HCT116 (cell line): ENCODE data around the gene TYMS.

ENCODE experiments used
- ELF1 ChIP-seq: IDR thresholded peaks from 2 replicates; pipeline ENCODE4 v1.6.1; 2012; ENCODE audit warnings: low read depth, borderline replicate concordance
- EZH2 ChIP-seq: fragments of 200-600 bp; sonication (generic); IDR thresholded peaks from 2 replicates; pipeline ENCODE4 v1.6.1; 2017; ENCODE audit warnings: antibody characterized with exemption, mixed run types
- JUND ChIP-seq: IDR thresholded peaks from 2 replicates; pipeline ENCODE4 v1.6.1; 2012
- POLR2AphosphoS5 ChIP-seq: IDR thresholded peaks from 2 replicates; pipeline ENCODE4 v1.6.1; 2011; ENCODE audit warnings: mild to moderate bottlenecking, low read depth, low read length, moderate library complexity
- TCF7L2 ChIP-seq: IDR thresholded peaks from 2 replicates; pipeline ENCODE4 v1.7.0; 2011; ENCODE audit warnings: borderline replicate concordance, inconsistent platforms; ENCODE audit not compliant: insufficient read depth, insufficient read length; ENCODE audit errors: extremely low read depth
- ZFX ChIP-seq: fragments of 450-650 bp; IDR thresholded peaks from 2 replicates; pipeline ENCODE4 v1.6.1; 2017
- TF ChIP-seq, protein P1 (sequence below): IDR thresholded peaks from 2 replicates; pipeline ENCODE4 v1.6.1; 2012
- TF ChIP-seq, protein P2 (sequence below), 3 experiments: fragments of 200-600 bp in 1 of 3; sonication (generic) in 1 of 3; IDR thresholded peaks in 2 of 3; conservative IDR thresholded peaks in 1 of 3; 2 replicates each; pipeline ENCODE4 v1.5.1; 2012 to 2017; ENCODE audit warnings: low read depth in 2 of 3, low read length in 2 of 3, antibody characterized with exemption in 1 of 3, borderline replicate concordance in 1 of 3, control low read depth in 1 of 3, mild to moderate bottlenecking in 1 of 3, mixed read lengths in 1 of 3, mixed run types in 1 of 3, moderate library complexity in 1 of 3; ENCODE audit not compliant: insufficient read depth in 1 of 3
- TF ChIP-seq, protein P3 (sequence below): IDR thresholded peaks from 2 replicates; pipeline ENCODE4 v1.6.1; 2012

DNA sequence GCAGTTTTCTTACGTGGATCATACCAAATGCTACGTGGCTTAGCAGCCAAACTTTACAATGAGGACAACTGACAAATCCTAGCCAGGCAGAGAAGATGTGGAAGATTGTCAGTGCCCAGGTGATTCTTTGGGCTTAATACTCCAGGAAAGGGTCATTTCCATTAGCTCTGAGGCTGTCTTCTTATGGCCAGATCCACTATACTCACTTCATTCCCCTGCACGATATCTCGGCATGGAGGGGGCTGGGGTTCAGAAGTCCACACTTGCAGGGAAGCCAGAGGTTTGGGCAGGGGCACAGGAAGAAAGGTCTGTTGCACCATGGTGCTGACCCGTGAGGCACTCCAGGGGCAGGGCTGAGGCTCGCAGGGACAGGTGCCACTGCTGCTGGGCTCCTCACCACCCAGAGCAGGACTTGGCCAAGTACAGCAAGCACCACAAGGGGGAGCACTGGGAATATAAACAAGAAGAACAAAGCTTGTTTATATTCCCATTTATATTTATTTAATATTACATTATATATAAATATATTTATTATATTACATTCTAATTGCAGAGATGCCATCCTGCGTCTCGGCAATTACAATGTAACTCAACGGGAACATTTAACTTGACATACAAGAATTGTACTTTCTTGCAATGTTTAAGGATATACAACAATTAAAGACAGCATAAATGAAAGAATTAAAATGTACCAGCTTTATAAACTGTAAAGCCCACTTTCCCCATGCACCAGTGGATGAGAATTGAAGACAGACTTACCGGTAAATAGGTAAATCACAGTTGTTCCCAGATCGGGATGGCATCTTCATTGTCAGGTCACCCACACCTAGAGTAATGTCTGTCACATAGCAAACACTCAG is 33.5 kb upstream of the TYMS start:
- TF ChIP-seq ZFX = no peak
- TF ChIP-seq, protein P1, sequence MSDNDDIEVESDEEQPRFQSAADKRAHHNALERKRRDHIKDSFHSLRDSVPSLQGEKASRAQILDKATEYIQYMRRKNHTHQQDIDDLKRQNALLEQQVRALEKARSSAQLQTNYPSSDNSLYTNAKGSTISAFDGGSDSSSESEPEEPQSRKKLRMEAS = no peak
- TF ChIP-seq EZH2 = no peak
- TF ChIP-seq, protein P2, sequence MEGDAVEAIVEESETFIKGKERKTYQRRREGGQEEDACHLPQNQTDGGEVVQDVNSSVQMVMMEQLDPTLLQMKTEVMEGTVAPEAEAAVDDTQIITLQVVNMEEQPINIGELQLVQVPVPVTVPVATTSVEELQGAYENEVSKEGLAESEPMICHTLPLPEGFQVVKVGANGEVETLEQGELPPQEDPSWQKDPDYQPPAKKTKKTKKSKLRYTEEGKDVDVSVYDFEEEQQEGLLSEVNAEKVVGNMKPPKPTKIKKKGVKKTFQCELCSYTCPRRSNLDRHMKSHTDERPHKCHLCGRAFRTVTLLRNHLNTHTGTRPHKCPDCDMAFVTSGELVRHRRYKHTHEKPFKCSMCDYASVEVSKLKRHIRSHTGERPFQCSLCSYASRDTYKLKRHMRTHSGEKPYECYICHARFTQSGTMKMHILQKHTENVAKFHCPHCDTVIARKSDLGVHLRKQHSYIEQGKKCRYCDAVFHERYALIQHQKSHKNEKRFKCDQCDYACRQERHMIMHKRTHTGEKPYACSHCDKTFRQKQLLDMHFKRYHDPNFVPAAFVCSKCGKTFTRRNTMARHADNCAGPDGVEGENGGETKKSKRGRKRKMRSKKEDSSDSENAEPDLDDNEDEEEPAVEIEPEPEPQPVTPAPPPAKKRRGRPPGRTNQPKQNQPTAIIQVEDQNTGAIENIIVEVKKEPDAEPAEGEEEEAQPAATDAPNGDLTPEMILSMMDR (IDR thresholded peaks at IDR 0.05 in 2 of 3, conservative IDR thresholded peaks at IDR 0.05 in 1 of 3; ENCODE audit: borderline replicate concordance in 1 of 3, insufficient read depth in 1 of 3, low read depth in 2 of 3, low read length in 2 of 3) = peak; percentile 55 to 81 (median 70)
- no peak for TF ChIP-seq POLR2AphosphoS5
- TF ChIP-seq ELF1 = no peak
- TF ChIP-seq JUND = no peak
- TF ChIP-seq, protein P3, sequence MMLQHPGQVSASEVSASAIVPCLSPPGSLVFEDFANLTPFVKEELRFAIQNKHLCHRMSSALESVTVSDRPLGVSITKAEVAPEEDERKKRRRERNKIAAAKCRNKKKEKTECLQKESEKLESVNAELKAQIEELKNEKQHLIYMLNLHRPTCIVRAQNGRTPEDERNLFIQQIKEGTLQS = no peak
- no peak for TF ChIP-seq TCF7L2
